ENCODE data around the gene WIPI1.
A peak's percentile ranks its signal among the peaks of the same experiment; 100 is the strongest.
"Not testable (repeated sequence)": the region's sequence is repeated elsewhere in the genome, so short reads cannot be mapped to it uniquely, and the experiment has no call there.

WIPI1 gene, protein sequence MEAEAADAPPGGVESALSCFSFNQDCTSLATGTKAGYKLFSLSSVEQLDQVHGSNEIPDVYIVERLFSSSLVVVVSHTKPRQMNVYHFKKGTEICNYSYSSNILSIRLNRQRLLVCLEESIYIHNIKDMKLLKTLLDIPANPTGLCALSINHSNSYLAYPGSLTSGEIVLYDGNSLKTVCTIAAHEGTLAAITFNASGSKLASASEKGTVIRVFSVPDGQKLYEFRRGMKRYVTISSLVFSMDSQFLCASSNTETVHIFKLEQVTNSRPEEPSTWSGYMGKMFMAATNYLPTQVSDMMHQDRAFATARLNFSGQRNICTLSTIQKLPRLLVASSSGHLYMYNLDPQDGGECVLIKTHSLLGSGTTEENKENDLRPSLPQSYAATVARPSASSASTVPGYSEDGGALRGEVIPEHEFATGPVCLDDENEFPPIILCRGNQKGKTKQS

DNA sequence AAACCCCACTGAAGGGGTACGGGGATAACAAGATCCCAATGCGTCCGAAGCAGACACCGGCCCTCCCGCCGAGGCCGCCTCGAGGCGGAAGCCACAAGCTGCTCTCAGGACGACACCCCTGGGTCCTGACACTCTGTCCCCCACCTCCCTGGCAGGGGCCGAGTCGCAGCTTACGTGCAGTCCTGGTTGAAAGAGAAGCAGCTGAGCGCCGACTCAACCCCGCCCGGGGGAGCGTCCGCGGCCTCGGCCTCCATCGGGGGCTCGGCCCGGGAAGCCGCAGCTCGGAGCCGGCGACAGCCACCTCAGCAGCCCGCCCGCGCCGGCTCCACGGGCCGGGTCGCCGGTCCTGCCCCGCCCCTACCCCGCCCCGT lies at the start of gene WIPI1:
Gene WIPI1 (minus strand): TSS at position 329 of the 371 bp plus-strand sequence. CDS start 75 bp downstream, at position 254.
- DNase-seq (ENCODE audit: low read depth) = no peak

DNA sequence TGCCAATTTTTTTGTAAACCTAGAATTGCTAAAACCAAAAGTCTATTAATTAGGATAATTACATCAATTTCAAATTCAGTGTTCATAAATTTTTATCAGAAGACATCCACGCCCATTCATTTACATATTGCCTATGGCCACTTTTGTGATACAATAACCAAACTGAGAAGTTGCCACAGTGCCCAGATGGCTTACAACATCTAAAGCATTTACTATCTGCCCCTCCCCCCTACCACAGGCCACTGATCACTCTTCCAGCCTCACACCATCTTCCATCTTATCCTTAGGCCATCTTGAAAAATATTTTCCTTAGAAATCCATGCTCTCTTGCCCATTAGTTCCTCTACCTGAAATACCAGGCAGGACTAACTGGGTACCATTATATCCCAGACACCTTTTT lies 48.7 kb upstream of the WIPI1 start:
- DNase-seq (ENCODE audit: low read depth) = no peak

DNA sequence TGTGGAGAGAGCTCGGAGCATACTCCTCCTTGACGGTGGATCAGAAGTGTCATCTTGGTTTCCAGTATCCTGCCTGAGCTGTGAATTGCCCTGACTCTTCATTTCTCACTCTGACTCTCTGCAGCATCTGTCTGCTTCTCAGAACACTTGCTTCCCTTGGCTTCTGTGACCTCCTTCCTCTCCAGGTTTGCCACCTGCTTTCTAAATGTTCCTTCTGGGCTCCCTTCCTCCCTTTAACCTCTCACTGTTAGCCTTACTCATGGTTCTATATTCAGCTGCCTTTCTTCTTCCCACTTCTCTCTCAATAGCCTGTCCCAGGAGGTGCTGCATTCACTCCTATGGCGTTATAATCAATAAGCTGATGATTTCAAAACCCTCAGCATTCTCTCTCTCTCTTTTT lies 43.8 kb upstream of the WIPI1 start:
- no peak for DNase-seq (ENCODE audit: low read depth)

DNA sequence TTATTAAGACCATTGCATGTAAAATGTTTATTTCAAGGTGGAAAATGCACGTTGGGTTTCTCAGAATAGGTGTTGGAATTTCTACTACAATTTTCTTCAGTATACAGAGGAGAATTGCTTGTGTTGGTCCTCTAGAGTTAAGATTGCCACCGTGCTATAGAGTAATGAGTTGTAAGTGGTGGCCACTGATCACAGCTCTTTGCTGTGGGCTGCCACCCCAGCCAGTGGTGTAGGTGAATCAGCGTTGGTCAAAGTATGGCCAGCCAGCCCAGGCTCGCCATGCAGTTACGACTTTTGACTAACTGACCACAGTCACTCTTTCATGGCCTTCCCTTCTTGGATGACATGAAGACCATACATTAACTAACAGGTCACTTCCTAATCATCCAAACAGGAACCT lies 42.3 kb upstream of the WIPI1 start:
- no peak for DNase-seq (ENCODE audit: low read depth)

DNA sequence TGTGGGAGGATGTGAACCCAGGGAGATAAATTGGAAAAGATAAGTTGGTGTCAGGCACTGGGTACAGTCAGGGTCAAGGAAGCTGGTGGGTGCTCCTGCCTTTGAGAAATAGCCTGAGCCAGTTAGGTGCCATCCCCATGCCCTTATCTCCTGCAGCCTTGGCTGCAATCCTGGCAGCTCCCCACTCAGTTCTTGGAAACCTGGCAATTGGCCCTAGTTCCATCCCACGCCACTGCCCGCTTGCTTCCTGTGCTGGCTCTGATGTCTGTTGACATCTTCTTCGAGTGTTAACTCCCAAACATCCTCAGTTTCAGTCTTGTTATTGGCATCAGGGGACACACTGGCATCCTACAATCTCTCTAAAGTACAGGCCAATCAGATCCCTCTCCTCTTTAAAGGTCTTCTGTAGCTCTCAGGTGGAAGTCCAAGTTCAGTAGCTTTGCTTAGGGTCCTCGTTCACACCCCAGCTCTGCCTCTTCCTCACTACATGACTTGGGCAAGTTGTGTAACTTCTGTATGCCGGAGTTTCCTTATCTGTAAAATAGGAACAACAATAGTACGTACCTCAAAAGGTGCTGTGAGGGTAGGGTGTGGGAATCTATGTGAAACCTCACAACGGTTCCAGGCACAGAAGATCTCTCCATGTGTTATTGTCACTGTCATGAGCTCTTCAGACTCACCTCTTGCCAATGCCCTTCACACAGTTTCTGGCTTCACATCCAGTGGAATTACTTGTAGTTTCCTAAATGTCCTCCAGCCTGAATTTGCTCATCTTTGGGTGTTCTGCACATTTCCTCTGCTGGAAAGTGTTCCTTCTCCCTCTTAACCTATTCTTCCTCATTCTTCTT lies 41.4 kb upstream of the WIPI1 start:
- DNase-seq (ENCODE audit: low read depth) = no peak

DNA sequence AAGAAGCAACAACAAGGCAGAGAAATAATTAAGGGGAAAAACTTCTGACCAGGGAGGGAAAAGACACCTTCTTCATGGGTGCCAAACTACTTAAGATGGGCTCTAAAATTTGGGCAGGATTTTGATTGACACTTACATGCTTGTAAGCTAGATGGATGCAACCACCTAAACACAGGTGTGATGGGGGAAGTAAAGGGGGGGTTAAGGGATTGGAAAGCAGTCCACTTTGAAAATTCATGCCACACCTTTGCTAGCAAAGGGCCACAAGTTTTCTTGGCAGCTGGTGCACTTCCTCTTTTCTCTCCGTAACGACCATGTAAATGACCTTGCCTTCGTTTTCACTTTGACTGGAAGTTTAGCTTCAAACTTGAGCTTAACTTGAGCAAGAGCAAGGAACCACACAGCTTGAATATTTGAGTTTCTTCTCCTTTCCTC lies 40.6 kb upstream of the WIPI1 start:
- no peak for DNase-seq (ENCODE audit: low read depth)

DNA sequence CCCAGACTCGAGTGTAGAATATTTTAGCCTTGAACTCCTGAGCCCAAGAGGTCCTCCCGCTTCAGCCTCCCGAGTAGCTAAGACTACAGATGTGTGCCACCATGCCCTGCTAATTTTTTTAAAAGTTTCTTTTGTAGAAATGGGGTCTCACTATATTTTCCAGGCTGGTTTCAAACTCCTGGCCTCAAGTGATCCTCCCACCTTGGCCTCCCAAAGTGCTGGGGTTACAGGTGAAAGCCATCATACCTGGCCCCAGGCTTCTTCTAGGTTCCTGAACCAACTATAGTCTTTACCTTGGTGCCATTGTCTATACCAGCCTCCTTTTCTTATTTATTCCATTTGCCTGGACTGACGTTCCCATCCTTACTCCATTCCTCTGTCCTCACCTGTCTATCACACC lies 37.8 kb upstream of the WIPI1 start:
- no peak for DNase-seq (ENCODE audit: low read depth)

DNA sequence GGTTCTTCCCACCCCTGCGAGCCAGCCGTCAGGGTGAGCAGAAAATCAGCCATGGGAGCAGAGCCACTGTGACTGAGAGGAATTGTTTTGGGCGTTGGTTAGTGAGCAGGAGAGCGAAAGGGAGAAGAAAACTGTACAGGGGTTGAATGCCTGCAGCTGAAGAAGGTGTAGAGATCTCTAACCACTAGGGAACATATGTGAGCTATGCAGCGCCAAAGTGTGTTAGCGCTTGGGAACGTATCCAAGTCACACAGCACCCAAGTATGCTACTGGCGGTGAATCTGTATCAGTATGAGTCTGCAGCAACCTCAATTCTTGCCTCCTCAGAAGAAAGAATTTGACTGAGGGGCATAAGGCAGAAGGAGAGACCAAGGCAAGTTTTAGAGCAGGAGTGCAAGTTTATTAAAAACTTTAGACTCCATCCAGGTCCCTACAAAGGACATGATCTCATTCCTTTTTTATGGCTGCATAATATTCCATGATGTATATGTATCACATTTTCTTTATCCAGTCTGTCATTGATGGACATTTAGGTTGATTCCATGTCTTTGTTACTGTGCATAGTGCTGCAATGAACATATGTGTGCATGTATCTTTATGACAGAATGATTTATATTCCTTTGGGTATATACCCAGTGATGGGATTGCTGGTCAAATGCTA lies 35.2 kb upstream of the WIPI1 start:
- DNase-seq (ENCODE audit: low read depth) = not testable (repeated sequence)

DNA sequence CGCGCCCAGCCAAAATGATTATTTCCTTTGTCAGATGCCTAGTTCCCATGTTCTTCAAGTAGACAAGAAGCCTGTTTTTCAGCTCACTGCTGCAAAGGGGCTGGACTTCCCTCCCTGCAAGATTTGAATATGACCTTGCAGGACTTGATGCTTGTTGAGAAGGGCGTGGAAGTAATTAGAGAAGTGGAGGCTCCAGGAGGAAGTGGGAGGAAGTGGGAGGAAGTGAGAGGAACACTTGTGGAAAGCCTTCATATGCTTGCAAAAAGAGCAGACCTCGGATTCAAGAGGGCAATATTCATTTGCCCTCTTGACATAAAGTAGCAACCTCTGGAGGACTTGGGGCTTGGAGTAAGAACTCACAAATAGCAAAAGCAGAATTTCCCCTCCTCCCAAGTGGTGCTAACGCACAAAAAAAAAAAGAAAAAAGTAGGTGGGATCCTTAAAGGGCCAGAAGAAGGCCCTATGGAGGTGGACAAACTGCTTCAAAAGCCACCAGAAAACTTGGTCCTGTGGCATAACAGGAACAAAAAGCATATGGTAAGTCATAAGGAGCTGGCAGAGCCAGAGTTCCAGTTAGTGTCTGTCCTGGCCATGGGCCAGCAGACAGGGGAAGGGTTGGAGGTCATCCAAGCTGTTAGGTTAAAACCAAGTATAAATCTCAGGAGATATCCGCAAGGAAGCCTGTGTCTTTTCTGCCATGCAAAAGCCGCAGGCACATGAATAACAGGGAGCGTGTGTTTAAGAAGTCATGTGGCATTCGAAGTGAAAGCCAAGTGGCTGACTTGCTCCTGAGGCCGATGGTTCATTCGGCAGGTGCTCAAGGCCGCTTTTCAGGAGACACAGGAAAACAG lies 34.3 kb upstream of the WIPI1 start:
- no peak for DNase-seq (ENCODE audit: low read depth)

DNA sequence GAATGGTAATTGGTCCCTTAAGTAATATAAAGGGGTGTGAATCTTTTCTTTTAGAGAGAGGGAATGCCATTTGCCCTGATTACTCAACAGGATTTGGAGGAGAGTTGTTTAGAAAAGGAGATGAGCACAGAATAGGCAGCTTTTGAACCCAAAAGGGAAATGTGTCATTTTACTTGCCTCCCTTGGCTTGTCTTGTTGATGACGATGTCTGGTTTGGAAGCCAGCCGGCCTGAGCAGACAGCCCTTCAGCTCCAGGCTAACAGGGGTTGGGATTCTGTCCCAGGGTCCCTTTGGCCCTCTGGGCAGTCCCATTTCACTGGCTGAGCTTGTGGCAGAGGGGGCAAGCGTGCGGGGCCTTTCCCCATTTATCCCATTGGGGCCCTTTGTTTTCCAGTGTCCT lies 32.6 kb upstream of the WIPI1 start:
- no peak for DNase-seq (ENCODE audit: low read depth)

DNA sequence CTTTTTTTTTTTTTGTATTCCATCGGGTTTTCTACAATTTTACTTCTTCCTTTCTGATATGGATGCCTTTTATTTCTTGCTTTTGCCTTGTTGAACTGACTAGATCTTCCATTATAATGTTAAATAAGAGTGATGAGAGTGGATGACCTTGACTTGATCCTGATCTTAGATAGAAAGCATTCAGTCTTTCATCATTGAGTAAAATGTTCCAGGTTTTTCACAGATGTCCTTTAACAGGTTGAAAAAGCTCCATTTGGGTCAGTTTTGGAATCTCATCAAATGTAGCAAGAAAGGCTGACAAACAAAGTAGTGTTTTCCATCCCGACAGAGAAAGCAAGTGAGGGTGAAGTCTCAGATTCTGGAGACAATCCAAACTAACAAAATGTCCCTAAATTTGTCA lies 27.2 kb upstream of the WIPI1 start:
- DNase-seq (ENCODE audit: low read depth) = no peak

DNA sequence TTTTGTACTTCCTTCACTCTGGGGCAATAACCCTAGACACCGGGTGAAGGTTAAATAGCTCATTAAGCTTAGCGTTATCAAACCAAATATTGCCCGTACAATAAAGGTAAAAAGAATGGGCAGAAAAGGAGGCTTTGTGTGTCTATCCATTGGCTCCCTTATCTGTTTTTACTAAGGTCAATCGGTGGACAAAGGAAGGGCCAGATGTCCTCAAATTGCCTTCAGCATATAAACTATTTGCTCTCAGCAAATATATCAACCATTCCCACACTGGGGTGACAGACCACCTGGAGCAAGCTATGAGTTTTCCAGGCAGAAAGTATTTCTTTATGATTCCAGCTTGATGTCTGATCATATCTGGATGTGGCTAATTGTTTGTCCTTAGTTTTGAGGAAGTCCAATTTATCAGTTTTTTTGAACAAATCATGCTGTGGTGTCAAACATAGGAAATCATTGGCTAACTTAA lies 25.3 kb upstream of the WIPI1 start:
- DNase-seq (ENCODE audit: low read depth) = no peak

DNA sequence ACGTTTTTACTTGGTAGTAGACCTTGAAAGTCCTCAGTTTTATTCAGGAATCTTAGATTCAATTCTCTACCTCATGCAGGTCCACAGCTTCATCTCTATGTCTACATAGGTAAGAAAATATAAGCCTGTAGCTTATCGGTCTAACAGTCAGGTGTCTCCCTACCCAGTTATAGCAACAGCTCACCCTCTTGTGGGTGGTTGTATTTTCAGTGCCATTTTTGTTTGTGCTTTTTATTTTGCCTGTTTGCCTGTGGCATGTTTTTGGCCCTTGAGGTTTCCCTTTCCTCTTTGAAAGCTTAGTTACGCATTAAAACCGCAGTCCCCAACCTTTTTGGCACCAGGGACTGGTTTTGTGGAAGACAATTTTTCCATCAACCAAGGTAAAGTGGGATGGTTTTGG lies 23.6 kb upstream of the WIPI1 start:
- no peak for DNase-seq (ENCODE audit: low read depth)

DNA sequence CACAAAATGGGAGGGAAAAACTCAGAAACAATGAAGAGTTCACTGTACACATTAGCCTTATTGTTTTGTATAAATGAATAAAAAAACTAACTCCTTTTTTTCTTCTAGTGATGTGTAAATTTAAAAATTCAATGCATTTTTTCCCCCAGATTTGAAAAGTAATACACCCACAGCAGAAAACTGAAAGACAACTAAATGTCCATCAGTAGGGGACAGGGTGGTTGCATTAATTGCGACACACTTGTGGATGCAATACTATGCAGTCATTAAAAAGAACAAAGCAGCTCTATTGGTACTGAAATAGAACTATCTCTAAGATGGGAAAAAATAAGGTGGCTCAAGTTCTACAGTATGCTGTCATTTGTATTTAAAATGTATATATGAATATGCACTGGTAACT lies 13.7 kb upstream of the WIPI1 start:
- DNase-seq (ENCODE audit: low read depth) = no peak

DNA sequence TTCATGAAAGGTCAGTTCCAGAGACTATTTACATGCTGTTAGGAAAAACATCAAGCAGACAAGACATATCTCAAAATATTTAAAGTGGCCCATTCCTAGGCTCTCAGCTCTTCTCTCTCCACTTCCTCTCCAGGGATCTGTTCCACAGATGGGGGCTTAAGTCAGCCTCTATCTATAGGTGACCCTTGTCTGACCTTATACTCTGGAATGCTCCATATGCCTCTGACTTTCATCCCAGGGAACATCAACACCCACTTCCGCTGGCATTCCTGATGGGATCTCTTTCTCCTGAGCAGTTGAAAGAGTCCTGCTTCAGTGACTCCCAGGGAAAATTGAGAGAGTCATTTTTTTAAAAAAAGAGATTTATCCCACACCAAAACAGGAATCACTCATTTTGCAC lies 11.5 kb upstream of the WIPI1 start:
- DNase-seq (ENCODE audit: low read depth) = no peak

DNA sequence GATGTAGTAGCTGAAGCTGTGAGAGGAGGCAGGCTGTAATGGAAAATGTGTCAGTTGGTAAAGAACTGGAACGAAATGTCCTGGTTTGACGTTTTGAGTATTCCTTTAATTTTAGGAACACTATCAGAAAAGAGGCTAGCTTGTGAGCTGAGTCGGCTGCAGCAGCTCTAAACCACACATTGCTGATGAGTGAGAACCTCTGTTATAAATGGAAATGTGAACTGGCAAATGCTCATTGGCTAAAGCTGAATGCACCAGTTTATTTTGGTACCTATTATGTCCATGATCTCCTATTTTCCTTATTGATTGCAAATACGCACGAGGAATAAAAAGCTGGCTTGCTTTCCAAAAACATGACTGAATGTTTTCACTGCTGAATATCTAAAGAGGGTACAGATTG lies 11.0 kb upstream of the WIPI1 start:
- DNase-seq (ENCODE audit: low read depth) = no peak

DNA sequence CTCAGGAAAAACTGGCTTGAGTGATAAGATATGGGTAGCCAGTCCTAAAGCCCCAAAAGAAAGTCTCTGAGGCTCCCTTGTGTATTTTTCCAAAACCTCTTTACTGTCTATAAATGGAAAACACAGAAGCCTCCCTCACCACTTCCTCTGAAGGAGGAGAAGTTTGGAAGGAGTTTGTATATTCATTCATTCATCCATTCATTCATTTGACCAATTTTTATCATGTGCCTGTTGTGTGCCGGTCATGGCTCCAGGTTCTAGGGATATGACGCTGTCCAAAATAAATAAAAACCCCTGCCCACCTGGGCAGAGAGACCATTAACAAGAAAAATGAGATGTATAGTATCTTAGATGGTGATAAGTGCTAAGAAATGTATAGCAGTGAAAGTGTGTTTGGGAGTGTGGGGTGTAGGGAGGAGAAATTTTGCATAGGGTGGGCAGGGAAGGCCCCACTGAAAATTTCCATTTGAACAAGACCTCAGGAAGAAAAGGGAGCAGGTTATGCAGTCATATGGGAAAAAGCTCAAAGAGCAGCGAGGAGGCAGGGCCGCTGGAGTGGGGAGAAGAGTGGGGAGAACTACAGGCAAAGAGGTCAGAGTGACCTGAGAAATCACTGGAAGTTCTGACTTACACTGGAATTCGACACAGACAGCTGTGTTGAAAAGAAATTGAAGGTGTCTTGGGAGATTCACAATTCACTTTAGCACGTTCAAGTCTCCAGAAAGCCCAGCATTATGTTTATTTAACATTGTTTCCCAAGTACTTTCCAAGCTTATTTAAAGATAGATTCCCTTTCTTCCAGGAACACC lies 6.1 kb upstream of the WIPI1 start:
- no peak for DNase-seq (ENCODE audit: low read depth)

DNA sequence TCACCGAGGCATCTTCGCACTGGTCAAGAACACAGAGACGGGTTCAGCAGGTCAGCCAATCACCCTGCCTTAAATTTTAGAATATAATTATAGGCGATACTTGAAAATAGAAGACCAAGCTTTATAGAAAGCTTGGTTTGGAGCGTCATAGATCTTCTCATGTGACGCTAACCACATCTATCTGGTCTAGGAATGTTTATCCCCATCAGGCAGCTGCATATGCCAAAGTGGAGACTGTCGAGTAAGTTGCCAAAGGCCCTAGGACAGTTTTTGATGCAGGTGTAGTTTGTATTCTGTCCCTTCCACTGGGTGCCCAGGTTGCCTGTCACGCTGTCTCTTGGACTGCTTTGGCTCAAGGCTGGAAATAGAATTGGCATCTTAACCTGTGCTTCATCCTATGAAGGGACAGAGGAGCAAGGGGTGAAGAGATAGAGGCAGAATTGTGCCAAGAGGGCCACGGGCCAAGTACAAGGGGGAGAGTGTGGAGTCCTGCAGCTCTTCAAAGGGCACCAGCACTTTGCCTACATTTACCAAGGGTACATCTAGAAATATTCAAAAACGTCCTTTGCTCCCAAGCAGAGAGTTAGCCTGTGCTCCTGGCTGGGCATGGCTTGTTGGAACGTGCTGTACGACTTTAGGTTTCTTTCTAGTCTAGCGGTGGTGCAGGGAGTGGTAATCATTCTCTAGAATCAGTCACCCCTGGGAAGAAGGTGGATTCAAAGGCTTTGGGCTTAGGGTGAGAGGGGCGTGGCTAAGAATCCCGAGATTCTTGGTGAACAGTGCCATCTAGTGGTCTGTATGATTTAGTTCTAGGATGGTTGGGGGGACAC lies 5.3 kb upstream of the WIPI1 start:
- peak; percentile 61 for DNase-seq (ENCODE audit: low read depth)

DNA sequence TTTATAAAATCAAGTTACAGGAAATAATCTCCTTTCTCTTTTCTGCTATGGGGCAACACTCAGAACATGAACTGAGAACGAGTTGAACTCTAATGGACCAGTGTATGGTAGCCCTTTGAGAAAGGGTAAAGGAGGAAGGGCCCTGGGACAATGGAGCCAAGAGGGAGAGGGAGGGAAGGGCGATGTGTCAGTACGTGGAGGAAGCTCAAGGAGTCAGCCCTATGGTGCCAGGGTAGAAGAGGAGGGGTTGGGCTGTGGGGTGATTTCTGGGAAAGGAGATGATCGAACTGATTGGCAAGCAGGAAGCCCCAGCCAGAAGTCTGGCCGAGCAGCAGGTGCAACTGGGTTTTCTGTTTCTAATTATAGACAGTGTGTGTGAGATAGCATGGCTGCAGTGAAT lies 4.3 kb upstream of the WIPI1 start:
- no peak for DNase-seq (ENCODE audit: low read depth)

DNA sequence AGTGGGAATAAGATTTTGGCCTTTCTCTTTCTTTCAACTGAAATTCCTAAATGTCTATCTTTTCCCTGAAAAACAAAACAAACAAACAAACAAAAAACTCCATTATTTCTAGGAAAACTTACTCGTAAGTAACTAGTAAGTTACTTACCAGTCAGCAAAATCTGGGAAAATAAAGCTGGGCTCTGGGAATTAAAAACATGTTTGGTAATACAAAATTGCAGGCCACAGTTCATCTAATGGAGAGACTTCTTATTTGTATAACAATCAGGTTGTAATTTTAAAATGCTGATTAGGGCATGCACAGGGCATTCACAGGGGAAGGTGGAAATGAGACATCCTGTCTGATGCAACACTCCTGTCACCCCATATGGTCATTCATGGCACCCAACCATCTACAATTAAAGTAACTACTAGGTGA lies 3.8 kb upstream of the WIPI1 start:
- DNase-seq (ENCODE audit: low read depth) = no peak

Data from activated T-cell treated with anti-CD3 and anti-CD28 coated beads for 24 hours (primary cell).